Natural killer cell (primary cell): ENCODE measurements around the gene SETBP1. TPM values are rescaled to one million over a fixed set of nuclear protein-coding genes. Genes with fewer than 3 reads are reported as not detected.

Experiments
- ATAC-seq, 3 donors: fragments of 150-1000 bp in 2 of 3; fragments of 200-7000 bp in 1 of 3; cut with Tn5 transposase; 1 replicate in 1 of 3; 2 replicates in 2 of 3; pipeline ENCODE4 v1.10.0; 2021; ENCODE audit warnings: mild to moderate bottlenecking in 2 of 3, moderate library complexity in 2 of 3
- DNase-seq, 2 donors: peaks; one replicate each; pipeline versions ENCODE4 v3.0.0 to v3.0.0-alpha.2; 2013 to 2021; ENCODE audit warnings: mixed read lengths in 1 of 2
- H3K27ac ChIP-seq: one replicate; pipeline ENCODE4 v1.5.1; 2013; ENCODE audit warnings: mild to moderate bottlenecking, low read length
- H3K27me3 ChIP-seq: one replicate; pipeline ENCODE4 v1.6.1; 2013; ENCODE audit warnings: low read length; ENCODE audit not compliant: control insufficient read depth, insufficient read depth
- H3K36me3 ChIP-seq: one replicate; pipeline ENCODE4 v1.6.1; 2013; ENCODE audit warnings: low read length; ENCODE audit not compliant: control insufficient read depth, insufficient read depth
- H3K4me1 ChIP-seq: one replicate; pipeline ENCODE4 v1.6.1; 2013; ENCODE audit warnings: low read length; ENCODE audit not compliant: control insufficient read depth, insufficient read depth
- H3K4me3 ChIP-seq: one replicate; pipeline ENCODE4 v1.5.1; 2013; ENCODE audit warnings: low read length
- H3K9me3 ChIP-seq: one replicate; pipeline ENCODE4 v1.6.1; 2013; ENCODE audit warnings: low read length; ENCODE audit not compliant: control insufficient read depth, insufficient read depth
- H3K27ac Mint-ChIP-seq, 2 donors: one replicate each; pipeline ENCODE4 v1.8.0; 2022; ENCODE audit warnings: mild to moderate bottlenecking in 2 of 2, mixed read lengths in 2 of 2, moderate library complexity in 1 of 2
- H3K27me3 Mint-ChIP-seq, 2 donors: one replicate each; pipeline ENCODE4 v1.8.0; 2022; ENCODE audit warnings: low read depth in 2 of 2, mixed read lengths in 2 of 2
- H3K36me3 Mint-ChIP-seq: one replicate; pipeline ENCODE4 v1.8.0; 2022; ENCODE audit warnings: mixed read lengths
- H3K4me1 Mint-ChIP-seq, 2 donors: one replicate each; pipeline ENCODE4 v1.8.0; 2022; ENCODE audit warnings: mixed read lengths in 2 of 2
- H3K4me3 Mint-ChIP-seq: one replicate; pipeline ENCODE4 v1.8.0; 2022; ENCODE audit warnings: mild to moderate bottlenecking, moderate library complexity, mixed read lengths
- H3K9me3 Mint-ChIP-seq, 2 donors: one replicate each; pipeline ENCODE4 v1.8.0; 2022; ENCODE audit warnings: mixed read lengths in 2 of 2
- CTCF ChIP-seq: fragments of 200-600 bp; IDR thresholded peaks from one replicate; pipeline ENCODE4 v1.8.0; 2022; ENCODE audit warnings: antibody characterized with exemption
- WGBS: methylation state at CpG from one replicate; pipeline ENCODE4 v1.1.7; 2013; ENCODE audit warnings: missing lambda C conversion rate; ENCODE audit not compliant: insufficient coverage; 5-methylcytosine and 5-hydroxymethylcytosine counted together
- intact Hi-C: fragments of 100-400 bp; cut with micrococcal nuclease; formaldehyde crosslinking; loops from one replicate; pipeline ENCODE4 v1.14.2; 2022
- total RNA-seq, 4 donors: library from RNA; stranded (reverse); fragments of 120-200 nt in 1 of 4; gene quantifications; one replicate each; pipeline versions ENCODE4 v1.2.3 to v1.2.4, GENCODE V29; 2013 to 2022

The SETBP1 gene
- total RNA-seq, 3 donors from 2014 or later (not counting 1 experiment from before 2014, with no cell fraction given): 36.0 to 46.6 (median 41.2) TPM

GRCh38 chr18:44869533-44869932 lies 188.8 kb downstream of the SETBP1 start:
- DNase-seq (no peak), ATAC-seq (peak in 1 of 3 donors; percentile 39)
- TF ChIP-seq CTCF: no peak
- Mint-ChIP-seq H3K4me1 (peaks cover 49 to 63% of the 10 kb centered on the region in 2 donors), H3K36me3 (no peaks in the 10 kb centered on the region), H3K4me3 (no peak overlapping the region), H3K27me3 (no peaks in the 10 kb centered on the region), H3K27ac (no peak overlapping the region), H3K9me3 (no peaks in the 10 kb centered on the region)
- Histone ChIP-seq H3K4me1 (peaks cover 13% of the 10 kb centered on the region), H3K27ac (no peak overlapping the region), H3K9me3 (no peaks in the 10 kb centered on the region), H3K36me3 (no peaks in the 10 kb centered on the region), H3K27me3 (no peaks in the 10 kb centered on the region), H3K4me3 (no peak overlapping the region)
- 49% methylated on average over 4 of the region's 4 CpGs for WGBS
- intact Hi-C loops: no loop called here

- 89% methylated on average over 10 of the region's 11 CpGs for WGBS
- intact Hi-C loops: no loop called here
- peak overlapping the region; percentile 19 for H3K4me3 Mint-ChIP-seq
- no peaks in the 10 kb centered on the region for H3K27me3 Mint-ChIP-seq
- no peaks in the 10 kb centered on the region for H3K27me3 ChIP-seq
- peaks cover 40 to 53% of the 10 kb centered on the region in 2 donors for H3K4me1 Mint-ChIP-seq
- H3K36me3 ChIP-seq: no peaks in the 10 kb centered on the region
- TF ChIP-seq CTCF: no peak
- no peaks in the 10 kb centered on the region for H3K36me3 Mint-ChIP-seq
- peaks cover 10% of the 10 kb centered on the region for H3K4me1 ChIP-seq
- ATAC-seq: peak in 1 of 3 donors; percentile 32
- no peak overlapping the region for H3K4me3 ChIP-seq
- no peak overlapping the region for H3K27ac ChIP-seq
- no peaks in the 10 kb centered on the region for H3K9me3 ChIP-seq
- H3K27ac Mint-ChIP-seq: peak overlapping the region in 1 of 2 donors; percentile 20
- H3K9me3 Mint-ChIP-seq: no peaks in the 10 kb centered on the region
- no peak for DNase-seq
Measured at GRCh38 chr18:44870631-44871502, 190.2 kb downstream of the SETBP1 start.

GRCh38 chr18:44871771-44872170 lies 191.1 kb downstream of the SETBP1 start:
- no peaks in the 10 kb centered on the region for H3K27me3 Mint-ChIP-seq
- no peak for TF ChIP-seq CTCF
- no peak overlapping the region for H3K4me3 Mint-ChIP-seq
- no peak overlapping the region for H3K4me3 ChIP-seq
- H3K36me3 Mint-ChIP-seq: no peaks in the 10 kb centered on the region
- no peaks in the 10 kb centered on the region for H3K9me3 Mint-ChIP-seq
- intact Hi-C loops: no loop called here
- DNase-seq (no peak), ATAC-seq (peak in 1 of 3 donors; percentile 39)
- peaks cover 31 to 44% of the 10 kb centered on the region in 2 donors for H3K4me1 Mint-ChIP-seq
- H3K36me3 ChIP-seq: no peaks in the 10 kb centered on the region
- peaks cover 10% of the 10 kb centered on the region for H3K4me1 ChIP-seq
- H3K27me3 ChIP-seq: no peaks in the 10 kb centered on the region
- WGBS: 47% methylated on average over 3 of the region's 3 CpGs
- H3K27ac Mint-ChIP-seq: peak overlapping the region in 1 of 2 donors; percentile 20
- no peaks in the 10 kb centered on the region for H3K9me3 ChIP-seq
- H3K27ac ChIP-seq: no peak overlapping the region
